Measurements from ENCODE around the gene CCDC89.

The CCDC89 gene

DNA sequence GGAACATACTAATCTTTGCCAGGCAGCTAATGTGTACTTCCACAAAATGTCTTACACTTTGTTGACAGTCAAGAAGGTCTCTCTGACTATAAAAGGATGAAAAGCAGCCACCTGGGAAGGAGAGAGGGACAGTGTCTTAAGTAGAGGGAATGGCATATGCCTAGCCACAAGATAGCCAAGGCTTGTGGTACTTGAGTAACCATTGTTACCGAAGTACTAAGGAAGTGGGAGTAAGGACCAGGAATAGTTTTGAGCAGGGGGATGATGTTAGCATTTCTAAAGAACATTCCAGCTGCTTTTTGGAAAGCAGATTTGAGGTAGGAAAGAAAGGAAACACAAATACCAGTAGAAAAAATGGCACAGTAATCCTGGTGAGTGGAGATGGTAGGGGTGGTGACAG, 34.9 kb downstream of the CCDC89 start:
- no peak for DNase-seq

DNA sequence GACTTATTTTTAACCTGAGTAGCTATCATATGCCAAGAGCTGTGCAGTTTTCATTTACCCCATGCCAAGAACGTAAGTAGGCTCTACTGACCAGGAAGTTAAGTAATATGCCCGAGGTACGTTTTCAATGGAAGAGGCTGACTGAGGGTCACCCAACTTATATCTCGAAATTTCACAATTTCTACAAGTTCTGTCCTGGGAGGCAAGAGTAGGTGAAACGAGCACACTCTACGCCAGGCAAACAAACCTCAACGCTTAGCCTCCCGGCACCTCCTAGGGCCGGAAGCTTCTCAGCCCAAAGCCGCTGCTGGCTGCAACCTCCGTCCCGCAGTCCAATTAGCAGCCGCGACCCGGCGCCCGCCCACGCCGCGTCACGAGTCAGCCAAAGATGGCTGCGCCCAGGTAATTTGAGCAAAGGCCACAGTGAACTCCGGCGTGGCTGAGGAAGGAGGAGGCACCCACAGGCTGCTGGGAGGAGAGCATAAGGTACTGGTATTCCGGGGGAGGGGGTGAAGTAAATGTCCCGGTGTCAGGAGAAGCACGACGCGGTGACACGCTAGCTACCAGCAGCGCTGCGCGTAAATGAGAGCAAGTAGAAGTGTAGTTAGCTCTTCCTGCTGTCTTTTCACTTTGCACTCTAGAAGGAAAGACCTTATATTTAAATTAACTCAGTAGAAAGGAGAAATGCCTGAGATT, 38.2 kb downstream of the CCDC89 start, which contains the start of gene TMEM126A:
TMEM126A (plus strand) TSS at position 364 of the 696 bp plus-strand sequence. CDS start 2,289 bp downstream, outside the sequence.
- DNase-seq: peak; percentile 73

DNA sequence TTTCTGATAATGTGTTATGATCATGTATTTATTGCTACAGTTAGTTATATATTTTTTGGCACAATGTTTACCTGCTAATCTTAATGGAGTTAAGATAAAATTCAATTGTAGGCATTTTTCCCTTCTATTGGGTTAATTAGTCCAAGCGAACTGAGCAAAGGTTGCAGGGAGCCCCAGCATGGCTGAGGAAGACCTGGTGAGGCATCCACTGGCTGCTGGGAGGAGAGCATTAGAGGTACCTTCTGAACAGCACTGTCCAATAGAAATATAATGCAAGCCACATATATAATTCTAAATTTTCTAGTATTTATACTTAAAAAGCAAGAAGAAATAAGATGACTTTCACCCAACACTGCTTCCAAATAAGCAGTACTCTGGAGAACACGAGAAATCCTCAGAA, 38.9 kb downstream of the CCDC89 start:
- DNase-seq: no peak

DNA sequence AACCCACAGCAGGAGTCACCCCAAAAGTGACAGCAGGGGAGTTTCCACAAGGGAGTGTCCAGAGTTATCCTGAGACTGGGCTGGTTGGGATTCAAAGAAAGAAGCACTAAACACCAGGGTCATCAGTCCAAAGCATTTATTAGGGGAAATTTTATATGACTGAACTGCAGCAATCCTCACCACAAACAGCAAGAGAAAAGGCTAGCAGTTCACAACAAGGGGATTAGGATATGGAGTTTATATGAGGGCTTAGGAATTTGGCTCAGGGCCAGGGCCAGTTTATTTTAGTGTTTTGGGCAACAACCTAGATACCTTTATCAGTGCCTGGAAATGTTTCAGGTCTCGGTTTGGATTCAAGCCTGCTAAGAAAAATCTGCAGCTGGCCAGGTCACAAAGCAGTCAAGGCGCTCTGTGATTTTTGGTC, 42.8 kb downstream of the CCDC89 start:
- no peak for DNase-seq

- no peak for DNase-seq
Observed at GRCh38 chr11:85634747-85635146, 51.2 kb downstream of the CCDC89 start.
